WTC11 (cell line): ENCODE measurements around the gene GSTK1. TPM values are rescaled to one million over a fixed set of nuclear protein-coding genes. Genes with fewer than 3 reads are reported as not detected.
A peak's percentile ranks its signal among the peaks of the same experiment; 100 is the strongest.

Experiments
- ATAC-seq: fragments of 200-7000 bp; cut with Tn5 transposase; 2 replicates; pipeline ENCODE4 v1.10.0; 2021; ENCODE audit warnings: mild to moderate bottlenecking, moderate library complexity
- CTCF ChIA-PET: fragments of 300-600 bp; sonication (Branson Sonifier 250); formaldehyde crosslinking; loops from one replicate; lab custom pipeline; 2021; ENCODE audit warnings: antibody characterized with exemption; lab: Charles Lee
- POLR2A ChIA-PET: fragments of 350-600 bp; sonication (Branson Sonifier 250); formaldehyde crosslinking; loops from one replicate; lab custom pipeline; 2021; ENCODE audit warnings: antibody characterized with exemption; lab: Charles Lee
- DNase-seq: peaks from one replicate; pipeline ENCODE4 v3.0.0; 2021; ENCODE audit warnings: low spot score
- H3K27ac Mint-ChIP-seq: 2 replicates; pipeline ENCODE4 v1.8.0; 2021; ENCODE audit warnings: mixed read lengths
- H3K27me3 Mint-ChIP-seq: 2 replicates; pipeline ENCODE4 v1.8.0; 2021; ENCODE audit warnings: low read depth, mild to moderate bottlenecking, moderate library complexity, mixed read lengths
- H3K36me3 Mint-ChIP-seq: 2 replicates; pipeline ENCODE4 v1.8.0; 2021; ENCODE audit warnings: mixed read lengths
- H3K4me1 Mint-ChIP-seq: 2 replicates; pipeline ENCODE4 v1.8.0; 2022; ENCODE audit warnings: mixed read lengths
- H3K4me3 Mint-ChIP-seq: 2 replicates; pipeline ENCODE4 v1.8.0; 2021; ENCODE audit warnings: mild to moderate bottlenecking, moderate library complexity, mixed read lengths
- H3K9me3 Mint-ChIP-seq: 2 replicates; pipeline ENCODE4 v1.8.0; 2021; ENCODE audit warnings: mixed read lengths
- ATF1 ChIP-seq: sonication (generic); formaldehyde crosslinking; IDR thresholded peaks from 2 replicates; pipeline ENCODE4 v1.8.1; 2023; ENCODE audit warnings: mild to moderate bottlenecking, moderate library complexity, missing genetic modification reagents
- ELF4 ChIP-seq: sonication (generic); formaldehyde crosslinking; IDR thresholded peaks from 2 replicates; pipeline ENCODE4 v1.8.1; 2022; ENCODE audit warnings: low read depth, mild to moderate bottlenecking, moderate library complexity, missing genetic modification reagents
- ETV6 ChIP-seq: sonication (generic); formaldehyde crosslinking; IDR thresholded peaks from 2 replicates; pipeline ENCODE4 v1.8.1; 2022; ENCODE audit warnings: mild to moderate bottlenecking, missing genetic modification reagents
- FOXJ3 ChIP-seq: sonication (generic); formaldehyde crosslinking; IDR thresholded peaks from 2 replicates; pipeline ENCODE4 v1.9.0; 2021; ENCODE audit warnings: missing genetic modification reagents, mild to moderate bottlenecking, borderline replicate concordance
- IRF2 ChIP-seq: sonication (generic); formaldehyde crosslinking; IDR thresholded peaks from 2 replicates; pipeline ENCODE4 v1.8.0; 2022; ENCODE audit warnings: low read depth, missing genetic modification reagents, borderline replicate concordance
- MXD4 ChIP-seq: fragments of 250-450 bp; sonication (Bioruptor Pico); IDR thresholded peaks from 2 replicates; pipeline ENCODE4 v1.8.0; 2021; ENCODE audit warnings: mild to moderate bottlenecking, moderate library complexity, borderline replicate concordance
- MYBL2 ChIP-seq: sonication (generic); formaldehyde crosslinking; IDR thresholded peaks from 2 replicates; pipeline ENCODE4 v1.8.1; 2023; ENCODE audit warnings: mild to moderate bottlenecking, moderate library complexity, missing genetic modification reagents
- NFE2L1 ChIP-seq: sonication (generic); formaldehyde crosslinking; IDR thresholded peaks from 2 replicates; pipeline ENCODE4 v1.8.1; 2023; ENCODE audit warnings: missing genetic modification reagents
- NR1H2 ChIP-seq: sonication (generic); formaldehyde crosslinking; IDR thresholded peaks from 2 replicates; pipeline ENCODE4 v1.9.0; 2021; ENCODE audit warnings: mild to moderate bottlenecking, moderate library complexity, missing genetic modification reagents
- OVOL2 ChIP-seq: fragments of 250-450 bp; sonication (Bioruptor Pico); IDR thresholded peaks from 2 replicates; pipeline ENCODE4 v1.9.0; 2021; ENCODE audit warnings: mild to moderate bottlenecking, borderline replicate concordance
- PRRX2 ChIP-seq: fragments of 250-450 bp; sonication (Bioruptor Pico); IDR thresholded peaks from 2 replicates; pipeline ENCODE4 v1.8.0; 2021; ENCODE audit warnings: mild to moderate bottlenecking
- TCF7 ChIP-seq: sonication (generic); formaldehyde crosslinking; IDR thresholded peaks from 2 replicates; pipeline ENCODE4 v1.8.0; 2022; ENCODE audit warnings: mild to moderate bottlenecking, low read depth, missing genetic modification reagents, moderate library complexity
- TEAD4 ChIP-seq: sonication (generic); formaldehyde crosslinking; IDR thresholded peaks from 2 replicates; pipeline ENCODE4 v1.8.0; 2022; ENCODE audit warnings: mild to moderate bottlenecking, missing genetic modification reagents
- TP53 ChIP-seq: sonication (generic); formaldehyde crosslinking; IDR thresholded peaks from 2 replicates; pipeline ENCODE4 v1.8.1; 2023; ENCODE audit warnings: mild to moderate bottlenecking, missing genetic modification reagents
- ZNF121 ChIP-seq: sonication (generic); formaldehyde crosslinking; IDR thresholded peaks from 2 replicates; pipeline ENCODE4 v1.8.0; 2023; ENCODE audit warnings: missing genetic modification reagents
- ZNF138 ChIP-seq: sonication (generic); formaldehyde crosslinking; conservative IDR thresholded peaks from 2 replicates; pipeline ENCODE4 v1.8.1; 2022; ENCODE audit warnings: mild to moderate bottlenecking, moderate library complexity, missing genetic modification reagents
- ZNF232 ChIP-seq: sonication (generic); formaldehyde crosslinking; IDR thresholded peaks from 2 replicates; pipeline ENCODE4 v1.8.0; 2022; ENCODE audit warnings: mild to moderate bottlenecking, missing genetic modification reagents
- ZNF396 ChIP-seq: fragments of 250-450 bp; sonication (Bioruptor Pico); IDR thresholded peaks from 2 replicates; pipeline ENCODE4 v1.8.0; 2021; ENCODE audit warnings: mild to moderate bottlenecking, moderate library complexity, borderline replicate concordance
- ZNF416 ChIP-seq: fragments of 250-450 bp; sonication (Bioruptor Pico); IDR thresholded peaks from 2 replicates; pipeline ENCODE4 v1.9.0; 2021; ENCODE audit warnings: mild to moderate bottlenecking, inconsistent platforms
- total RNA-seq: library from RNA; stranded (reverse); gene quantifications from 3 replicates; pipeline ENCODE4 v1.2.3, GENCODE V29; 2021
- TF ChIP-seq, protein P1 (sequence below): sonication (generic); formaldehyde crosslinking; IDR thresholded peaks from 2 replicates; pipeline ENCODE4 v1.8.1; 2023; ENCODE audit warnings: mild to moderate bottlenecking, moderate library complexity, missing genetic modification reagents
- TF ChIP-seq, protein P2 (sequence below): sonication (generic); formaldehyde crosslinking; IDR thresholded peaks from 2 replicates; pipeline ENCODE4 v1.8.1; 2023; ENCODE audit warnings: mild to moderate bottlenecking, missing genetic modification reagents
- TF ChIP-seq, protein P3 (sequence below): sonication (generic); formaldehyde crosslinking; conservative IDR thresholded peaks from 2 replicates; pipeline ENCODE4 v1.8.1; 2022; ENCODE audit warnings: mild to moderate bottlenecking, missing genetic modification reagents
- TF ChIP-seq, protein P4 (sequence below): fragments of 200-600 bp; IDR thresholded peaks from 2 replicates; pipeline ENCODE4 v1.8.0; 2022; ENCODE audit warnings: antibody characterized with exemption
- TF ChIP-seq, protein P5 (sequence below): fragments of 250-450 bp; sonication (Bioruptor Pico); IDR thresholded peaks from 2 replicates; pipeline ENCODE4 v1.9.0; 2021; ENCODE audit warnings: mild to moderate bottlenecking
- TF ChIP-seq, protein P6 (sequence below): sonication (generic); formaldehyde crosslinking; IDR thresholded peaks from 2 replicates; pipeline ENCODE4 v1.8.0; 2023; ENCODE audit warnings: mild to moderate bottlenecking, missing genetic modification reagents

The GSTK1 gene
- total RNA-seq, 1 experiment from 2014 or later, result 30.1 TPM

DNA sequence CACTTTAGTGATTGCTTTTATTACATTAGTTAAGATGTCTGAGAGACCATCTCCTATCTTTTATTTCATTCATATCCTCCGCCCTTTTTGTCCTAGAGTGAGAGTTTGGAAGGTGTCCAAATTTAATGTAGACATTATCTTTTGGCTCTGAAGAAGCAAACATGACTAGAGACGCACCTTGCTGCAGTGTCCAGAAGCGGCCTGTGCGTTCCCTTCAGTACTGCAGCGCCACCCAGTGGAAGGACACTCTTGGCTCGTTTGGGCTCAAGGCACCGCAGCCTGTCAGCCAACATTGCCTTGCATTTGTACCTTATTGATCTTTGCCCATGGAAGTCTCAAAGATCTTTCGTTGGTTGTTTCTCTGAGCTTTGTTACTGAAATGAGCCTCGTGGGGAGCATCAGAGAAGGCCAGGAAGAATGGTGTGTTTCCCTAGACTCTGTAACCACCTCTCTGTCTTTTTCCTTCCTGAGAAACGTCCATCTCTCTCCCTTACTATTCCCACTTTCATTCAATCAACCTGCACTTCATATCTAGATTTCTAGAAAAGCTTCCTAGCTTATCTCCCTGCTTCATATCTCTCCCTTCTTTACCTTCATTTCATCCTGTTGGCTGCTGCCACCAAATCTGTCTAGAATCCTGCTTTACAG lies 42.3 kb downstream of the GSTK1 start:
- H3K27ac Mint-ChIP-seq, result no peak overlapping the region
- TF ChIP-seq ZNF138 (CRISPR knock-in tag) (no peak), PRRX2 (CRISPR knock-in tag) (no peak), TEAD4 (CRISPR knock-in tag) (no peak), NFE2L1 (CRISPR knock-in tag) (no peak), ZNF121 (CRISPR knock-in tag) (peak; percentile 100), TP53 (CRISPR knock-in tag) (no peak), TCF7 (CRISPR knock-in tag) (no peak), ZNF396 (CRISPR knock-in tag) (no peak), NR1H2 (CRISPR knock-in tag) (no peak), MXD4 (no peak), ATF1 (no peak)
- TF ChIP-seq, protein P1, sequence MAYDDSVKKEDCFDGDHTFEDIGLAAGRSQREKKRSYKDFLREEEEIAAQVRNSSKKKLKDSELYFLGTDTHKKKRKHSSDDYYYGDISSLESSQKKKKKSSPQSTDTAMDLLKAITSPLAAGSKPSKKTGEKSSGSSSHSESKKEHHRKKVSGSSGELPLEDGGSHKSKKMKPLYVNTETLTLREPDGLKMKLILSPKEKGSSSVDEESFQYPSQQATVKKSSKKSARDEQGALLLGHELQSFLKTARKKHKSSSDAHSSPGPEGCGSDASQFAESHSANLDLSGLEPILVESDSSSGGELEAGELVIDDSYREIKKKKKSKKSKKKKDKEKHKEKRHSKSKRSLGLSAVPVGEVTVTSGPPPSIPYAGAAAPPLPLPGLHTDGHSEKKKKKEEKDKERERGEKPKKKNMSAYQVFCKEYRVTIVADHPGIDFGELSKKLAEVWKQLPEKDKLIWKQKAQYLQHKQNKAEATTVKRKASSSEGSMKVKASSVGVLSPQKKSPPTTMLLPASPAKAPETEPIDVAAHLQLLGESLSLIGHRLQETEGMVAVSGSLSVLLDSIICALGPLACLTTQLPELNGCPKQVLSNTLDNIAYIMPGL (CRISPR knock-in tag), result no peak
- TF ChIP-seq, protein P2, sequence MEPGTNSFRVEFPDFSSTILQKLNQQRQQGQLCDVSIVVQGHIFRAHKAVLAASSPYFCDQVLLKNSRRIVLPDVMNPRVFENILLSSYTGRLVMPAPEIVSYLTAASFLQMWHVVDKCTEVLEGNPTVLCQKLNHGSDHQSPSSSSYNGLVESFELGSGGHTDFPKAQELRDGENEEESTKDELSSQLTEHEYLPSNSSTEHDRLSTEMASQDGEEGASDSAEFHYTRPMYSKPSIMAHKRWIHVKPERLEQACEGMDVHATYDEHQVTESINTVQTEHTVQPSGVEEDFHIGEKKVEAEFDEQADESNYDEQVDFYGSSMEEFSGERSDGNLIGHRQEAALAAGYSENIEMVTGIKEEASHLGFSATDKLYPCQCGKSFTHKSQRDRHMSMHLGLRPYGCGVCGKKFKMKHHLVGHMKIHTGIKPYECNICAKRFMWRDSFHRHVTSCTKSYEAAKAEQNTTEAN (CRISPR knock-in tag), result no peak
- TF ChIP-seq, protein P3, sequence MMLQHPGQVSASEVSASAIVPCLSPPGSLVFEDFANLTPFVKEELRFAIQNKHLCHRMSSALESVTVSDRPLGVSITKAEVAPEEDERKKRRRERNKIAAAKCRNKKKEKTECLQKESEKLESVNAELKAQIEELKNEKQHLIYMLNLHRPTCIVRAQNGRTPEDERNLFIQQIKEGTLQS, result no peak
- TF ChIP-seq, protein P4, sequence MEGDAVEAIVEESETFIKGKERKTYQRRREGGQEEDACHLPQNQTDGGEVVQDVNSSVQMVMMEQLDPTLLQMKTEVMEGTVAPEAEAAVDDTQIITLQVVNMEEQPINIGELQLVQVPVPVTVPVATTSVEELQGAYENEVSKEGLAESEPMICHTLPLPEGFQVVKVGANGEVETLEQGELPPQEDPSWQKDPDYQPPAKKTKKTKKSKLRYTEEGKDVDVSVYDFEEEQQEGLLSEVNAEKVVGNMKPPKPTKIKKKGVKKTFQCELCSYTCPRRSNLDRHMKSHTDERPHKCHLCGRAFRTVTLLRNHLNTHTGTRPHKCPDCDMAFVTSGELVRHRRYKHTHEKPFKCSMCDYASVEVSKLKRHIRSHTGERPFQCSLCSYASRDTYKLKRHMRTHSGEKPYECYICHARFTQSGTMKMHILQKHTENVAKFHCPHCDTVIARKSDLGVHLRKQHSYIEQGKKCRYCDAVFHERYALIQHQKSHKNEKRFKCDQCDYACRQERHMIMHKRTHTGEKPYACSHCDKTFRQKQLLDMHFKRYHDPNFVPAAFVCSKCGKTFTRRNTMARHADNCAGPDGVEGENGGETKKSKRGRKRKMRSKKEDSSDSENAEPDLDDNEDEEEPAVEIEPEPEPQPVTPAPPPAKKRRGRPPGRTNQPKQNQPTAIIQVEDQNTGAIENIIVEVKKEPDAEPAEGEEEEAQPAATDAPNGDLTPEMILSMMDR, result peak; percentile 73
- TF ChIP-seq, protein P5, sequence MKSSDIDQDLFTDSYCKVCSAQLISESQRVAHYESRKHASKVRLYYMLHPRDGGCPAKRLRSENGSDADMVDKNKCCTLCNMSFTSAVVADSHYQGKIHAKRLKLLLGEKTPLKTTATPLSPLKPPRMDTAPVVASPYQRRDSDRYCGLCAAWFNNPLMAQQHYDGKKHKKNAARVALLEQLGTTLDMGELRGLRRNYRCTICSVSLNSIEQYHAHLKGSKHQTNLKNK (CRISPR knock-in tag), result no peak
- peaks cover 74% of the 10 kb centered on the region for H3K36me3 Mint-ChIP-seq
- H3K27me3 Mint-ChIP-seq, result no peaks in the 10 kb centered on the region
- DNase-seq (peak; percentile 85), ATAC-seq (peak; percentile 91)
- ChIA-PET CTCF (interaction anchor here (0.8 to 2.7 kb wide), 5 partner anchors 9 to 91 kb away, joined by 3 to 20 read pairs (median 4); partner anchors contain the start of gene CLCN1), POLR2A (no interaction called here)
- no peak overlapping the region for H3K4me3 Mint-ChIP-seq
- H3K4me1 Mint-ChIP-seq, result no peaks in the 10 kb centered on the region
- no peaks in the 10 kb centered on the region for H3K9me3 Mint-ChIP-seq

DNA sequence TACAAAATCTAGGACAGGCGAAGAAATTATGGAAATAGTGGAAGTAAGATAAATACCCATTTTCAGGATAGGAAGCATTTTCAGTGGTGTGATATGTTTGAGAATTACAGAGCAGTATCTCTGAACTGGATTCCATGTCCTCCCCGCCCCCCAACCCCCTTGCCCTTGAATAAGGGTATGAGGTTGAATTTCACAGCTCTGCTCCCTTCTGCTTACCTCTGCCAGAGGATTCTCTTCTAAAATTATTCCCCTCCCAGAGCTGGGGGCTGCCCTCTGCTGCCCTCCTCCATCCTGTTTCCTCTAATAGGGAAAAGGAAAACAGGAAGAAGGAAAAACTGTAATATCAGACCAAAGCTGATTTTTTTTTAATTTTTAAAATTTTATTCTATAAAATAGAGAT lies 45.4 kb downstream of the GSTK1 start:
- DNase-seq, result no peak
- peaks cover 47% of the 10 kb centered on the region for H3K36me3 Mint-ChIP-seq
- H3K27ac Mint-ChIP-seq, result no peak overlapping the region
- ChIA-PET POLR2A (interaction anchor here (0.7 to 1.0 kb wide), 2 partner anchors 16 to 108 kb away, joined by 3 to 5 read pairs; no protein-coding TSS in a partner anchor), CTCF (interaction anchor here (1.2 to 2.4 kb wide), 5 partner anchors 9 to 93 kb away, joined by 3 to 7 read pairs (median 5); partner anchors contain the start of gene CASP2)
- H3K4me1 Mint-ChIP-seq, result no peaks in the 10 kb centered on the region
- H3K27me3 Mint-ChIP-seq, result no peaks in the 10 kb centered on the region
- ATAC-seq, result no peak
- no peak overlapping the region for H3K4me3 Mint-ChIP-seq
- no peak for TF ChIP-seq FOXJ3
- no peaks in the 10 kb centered on the region for H3K9me3 Mint-ChIP-seq

DNA sequence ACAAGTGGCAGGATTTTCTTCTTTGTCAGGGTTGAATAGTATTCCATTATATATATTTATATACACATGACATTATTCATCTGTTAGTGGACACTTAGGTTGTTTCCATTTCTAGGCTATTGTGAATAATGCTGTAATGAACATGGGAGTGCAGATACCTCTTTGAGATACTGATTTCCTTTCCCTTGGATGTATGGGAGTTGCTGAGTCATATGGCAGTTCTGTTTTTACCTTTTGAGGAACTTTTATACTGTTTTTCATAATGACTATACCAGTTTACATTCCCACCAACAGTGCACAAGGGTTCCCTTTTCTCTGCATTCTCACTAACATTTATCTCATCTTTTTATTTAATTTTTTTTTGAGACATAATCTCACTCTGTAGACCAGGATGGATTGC lies 50.9 kb downstream of the GSTK1 start:
- no peak overlapping the region for H3K27ac Mint-ChIP-seq
- no peaks in the 10 kb centered on the region for H3K9me3 Mint-ChIP-seq
- POLR2A ChIA-PET, result no interaction called here
- TF ChIP-seq, protein P6, sequence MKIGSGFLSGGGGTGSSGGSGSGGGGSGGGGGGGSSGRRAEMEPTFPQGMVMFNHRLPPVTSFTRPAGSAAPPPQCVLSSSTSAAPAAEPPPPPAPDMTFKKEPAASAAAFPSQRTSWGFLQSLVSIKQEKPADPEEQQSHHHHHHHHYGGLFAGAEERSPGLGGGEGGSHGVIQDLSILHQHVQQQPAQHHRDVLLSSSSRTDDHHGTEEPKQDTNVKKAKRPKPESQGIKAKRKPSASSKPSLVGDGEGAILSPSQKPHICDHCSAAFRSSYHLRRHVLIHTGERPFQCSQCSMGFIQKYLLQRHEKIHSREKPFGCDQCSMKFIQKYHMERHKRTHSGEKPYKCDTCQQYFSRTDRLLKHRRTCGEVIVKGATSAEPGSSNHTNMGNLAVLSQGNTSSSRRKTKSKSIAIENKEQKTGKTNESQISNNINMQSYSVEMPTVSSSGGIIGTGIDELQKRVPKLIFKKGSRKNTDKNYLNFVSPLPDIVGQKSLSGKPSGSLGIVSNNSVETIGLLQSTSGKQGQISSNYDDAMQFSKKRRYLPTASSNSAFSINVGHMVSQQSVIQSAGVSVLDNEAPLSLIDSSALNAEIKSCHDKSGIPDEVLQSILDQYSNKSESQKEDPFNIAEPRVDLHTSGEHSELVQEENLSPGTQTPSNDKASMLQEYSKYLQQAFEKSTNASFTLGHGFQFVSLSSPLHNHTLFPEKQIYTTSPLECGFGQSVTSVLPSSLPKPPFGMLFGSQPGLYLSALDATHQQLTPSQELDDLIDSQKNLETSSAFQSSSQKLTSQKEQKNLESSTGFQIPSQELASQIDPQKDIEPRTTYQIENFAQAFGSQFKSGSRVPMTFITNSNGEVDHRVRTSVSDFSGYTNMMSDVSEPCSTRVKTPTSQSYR, result no peak
- TF ChIP-seq ZNF232 (no peak), ZNF416 (no peak), ETV6 (CRISPR knock-in tag) (no peak), IRF2 (CRISPR knock-in tag) (no peak), OVOL2 (no peak), ELF4 (CRISPR knock-in tag) (no peak), MYBL2 (no peak)

More for the DNA sequence above, 50.9 kb downstream of the GSTK1 start:
- no peak for ATAC-seq
- no peak for DNase-seq
- CTCF ChIA-PET, result no interaction called here
- 0 out of 2 replicates have a peak, but pooled peaks cover 5% of the 10 kb centered on the region for H3K36me3 Mint-ChIP-seq
- H3K4me1 Mint-ChIP-seq, result peaks cover 7% of the 10 kb centered on the region; the same call in 1 of the 2 replicates
- H3K4me3 Mint-ChIP-seq, result no peak overlapping the region
- no peaks in the 10 kb centered on the region; the same call in 1 of the 2 replicates for H3K27me3 Mint-ChIP-seq
